Progenitor cell of endocrine pancreas (in vitro differentiated cells): ENCODE results near the gene GAS7. TPM values are rescaled to one million over a fixed set of nuclear protein-coding genes. Genes with fewer than 3 reads are reported as not detected.

Source experiments
- DNase-seq: peaks from one replicate; pipeline ENCODE4 v3.0.0; 2021; ENCODE audit warnings: low spot score; ENCODE audit not compliant: unreplicated experiment
- H3K27ac Mint-ChIP-seq: 2 replicates; pipeline ENCODE4 v1.8.0; 2021; ENCODE audit warnings: mild to moderate bottlenecking, moderate library complexity, mixed read lengths
- H3K27me3 Mint-ChIP-seq: 2 replicates; pipeline ENCODE4 v1.8.0; 2021; ENCODE audit warnings: mixed read lengths
- H3K36me3 Mint-ChIP-seq: 2 replicates; pipeline ENCODE4 v1.8.0; 2022; ENCODE audit warnings: mixed read lengths; ENCODE audit not compliant: insufficient read depth
- H3K4me1 Mint-ChIP-seq: 2 replicates; pipeline ENCODE4 v1.8.0; 2021; ENCODE audit warnings: low read depth, mixed read lengths
- H3K4me3 Mint-ChIP-seq: 2 replicates; pipeline ENCODE4 v1.8.0; 2021; ENCODE audit warnings: low read depth, mild to moderate bottlenecking, moderate library complexity, mixed read lengths
- H3K9me3 Mint-ChIP-seq: 2 replicates; pipeline ENCODE4 v1.8.0; 2021; ENCODE audit warnings: low read depth, mixed read lengths
- total RNA-seq: library from RNA; stranded (reverse); gene quantifications from 2 replicates; pipeline ENCODE4 v1.2.1, GENCODE V29; 2021
- TF ChIP-seq, protein P1 (sequence below): fragments of 200-600 bp; sonication (generic); IDR thresholded peaks from one replicate; pipeline ENCODE4 v1.5.0; 2021; ENCODE audit warnings: antibody characterized with exemption, mild to moderate bottlenecking; ENCODE audit not compliant: unreplicated experiment

The GAS7 gene
- total RNA-seq, 1 donor from 2014 or later, result 3.4 TPM

GRCh38 chr17:9940841-9941240, 257.6 kb downstream of the GAS7 start:
- Mint-ChIP-seq H3K4me1 (no peaks in the 10 kb centered on the region), H3K4me3 (no peak overlapping the region), H3K27ac (no peak overlapping the region), H3K36me3 (no peaks in the 10 kb centered on the region), H3K27me3 (peaks cover 3% of the 10 kb centered on the region), H3K9me3 (no peaks in the 10 kb centered on the region)
- TF ChIP-seq, protein P1, sequence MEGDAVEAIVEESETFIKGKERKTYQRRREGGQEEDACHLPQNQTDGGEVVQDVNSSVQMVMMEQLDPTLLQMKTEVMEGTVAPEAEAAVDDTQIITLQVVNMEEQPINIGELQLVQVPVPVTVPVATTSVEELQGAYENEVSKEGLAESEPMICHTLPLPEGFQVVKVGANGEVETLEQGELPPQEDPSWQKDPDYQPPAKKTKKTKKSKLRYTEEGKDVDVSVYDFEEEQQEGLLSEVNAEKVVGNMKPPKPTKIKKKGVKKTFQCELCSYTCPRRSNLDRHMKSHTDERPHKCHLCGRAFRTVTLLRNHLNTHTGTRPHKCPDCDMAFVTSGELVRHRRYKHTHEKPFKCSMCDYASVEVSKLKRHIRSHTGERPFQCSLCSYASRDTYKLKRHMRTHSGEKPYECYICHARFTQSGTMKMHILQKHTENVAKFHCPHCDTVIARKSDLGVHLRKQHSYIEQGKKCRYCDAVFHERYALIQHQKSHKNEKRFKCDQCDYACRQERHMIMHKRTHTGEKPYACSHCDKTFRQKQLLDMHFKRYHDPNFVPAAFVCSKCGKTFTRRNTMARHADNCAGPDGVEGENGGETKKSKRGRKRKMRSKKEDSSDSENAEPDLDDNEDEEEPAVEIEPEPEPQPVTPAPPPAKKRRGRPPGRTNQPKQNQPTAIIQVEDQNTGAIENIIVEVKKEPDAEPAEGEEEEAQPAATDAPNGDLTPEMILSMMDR, result no peak
- DNase-seq, result no peak

DNA sequence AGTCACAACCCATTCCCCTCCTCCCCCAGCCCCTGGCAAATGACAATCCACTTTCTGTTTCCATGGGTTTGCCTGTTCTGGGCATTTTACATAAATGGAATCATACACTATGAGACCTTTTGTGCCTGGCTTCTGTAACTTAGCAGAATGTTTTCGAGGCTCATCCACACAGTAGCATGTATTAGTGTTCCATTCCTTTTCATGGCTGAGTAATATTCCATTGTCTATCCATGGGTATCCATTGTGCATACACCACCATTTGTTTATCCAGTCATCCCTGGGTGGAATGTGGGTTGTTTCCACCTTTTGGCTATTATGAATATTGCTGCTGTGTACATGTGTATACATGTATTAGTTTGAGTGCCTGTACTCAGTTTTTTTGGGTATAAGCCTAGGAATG, 259.6 kb downstream of the GAS7 start:
- H3K4me1 Mint-ChIP-seq, result no peaks in the 10 kb centered on the region
- H3K27ac Mint-ChIP-seq, result no peak overlapping the region
- H3K9me3 Mint-ChIP-seq, result no peaks in the 10 kb centered on the region
- TF ChIP-seq, protein P1, result no peak
- no peaks in the 10 kb centered on the region for H3K36me3 Mint-ChIP-seq
- DNase-seq, result no peak
- peaks cover 3% of the 10 kb centered on the region for H3K27me3 Mint-ChIP-seq
- H3K4me3 Mint-ChIP-seq, result no peak overlapping the region

DNA sequence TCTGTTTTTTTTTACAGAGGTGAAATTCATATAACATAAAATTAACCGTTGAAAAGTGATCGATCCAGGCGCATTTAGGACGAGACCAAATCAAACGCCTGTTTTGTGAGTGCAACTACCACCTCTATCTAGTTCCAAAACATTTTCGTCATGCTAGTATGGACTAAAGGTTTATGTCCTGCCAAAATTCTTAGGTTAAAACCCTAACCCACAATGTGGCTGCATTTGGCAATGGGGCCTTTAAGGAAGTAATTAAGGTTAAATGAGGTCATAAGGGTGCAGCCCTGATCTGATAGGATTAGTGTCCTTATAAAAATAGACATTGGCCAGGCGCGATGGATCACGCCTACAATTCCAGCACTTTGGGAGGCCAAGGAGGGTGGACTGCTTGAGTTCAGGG, 260.5 kb downstream of the GAS7 start:
- Mint-ChIP-seq H3K9me3 (no peaks in the 10 kb centered on the region), H3K27me3 (peaks cover 3% of the 10 kb centered on the region), H3K27ac (no peak overlapping the region), H3K4me3 (no peak overlapping the region), H3K4me1 (no peaks in the 10 kb centered on the region), H3K36me3 (no peaks in the 10 kb centered on the region)
- DNase-seq, result no peak
- TF ChIP-seq, protein P1, result no peak

DNA sequence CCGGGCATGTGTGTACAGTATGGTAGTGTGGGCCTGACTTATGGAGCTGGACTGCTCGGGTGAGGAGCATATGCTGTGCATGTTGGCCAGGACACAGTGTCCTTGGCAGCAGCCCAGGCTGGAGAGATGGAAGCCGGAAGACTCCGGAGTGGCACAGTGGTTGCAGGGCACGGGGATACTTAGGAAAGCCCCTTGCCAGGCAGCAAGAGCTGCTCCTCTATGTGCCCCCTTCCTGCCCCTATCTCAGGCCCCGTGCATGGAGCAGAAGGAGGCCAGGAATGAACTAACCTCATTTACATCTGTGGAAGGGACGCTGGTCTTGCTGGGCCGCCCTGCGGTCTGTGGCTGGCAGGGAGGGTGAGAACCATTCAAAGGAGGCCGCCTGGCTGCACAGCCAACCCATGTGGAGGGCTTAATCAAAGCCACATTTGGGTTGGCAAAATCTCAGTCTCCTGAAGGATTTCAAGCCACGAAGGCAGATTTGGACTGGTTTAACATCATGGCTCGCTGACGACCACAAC, 261.1 kb downstream of the GAS7 start:
- H3K27ac Mint-ChIP-seq, result no peak overlapping the region
- no peaks in the 10 kb centered on the region for H3K9me3 Mint-ChIP-seq

GRCh38 chr17:9936095-9936494, 262.3 kb downstream of the GAS7 start:
- Mint-ChIP-seq H3K27me3 (peaks cover 11% of the 10 kb centered on the region), H3K4me3 (no peak overlapping the region), H3K36me3 (no peaks in the 10 kb centered on the region), H3K9me3 (no peaks in the 10 kb centered on the region), H3K27ac (no peak overlapping the region), H3K4me1 (no peaks in the 10 kb centered on the region)
- TF ChIP-seq, protein P1, result no peak
- DNase-seq, result no peak

More for the DNA sequence above, 261.1 kb downstream of the GAS7 start:
- DNase-seq, result no peak
- peaks cover 3% of the 10 kb centered on the region for H3K27me3 Mint-ChIP-seq
- no peaks in the 10 kb centered on the region for H3K36me3 Mint-ChIP-seq
- H3K4me3 Mint-ChIP-seq, result no peak overlapping the region
- H3K4me1 Mint-ChIP-seq, result no peaks in the 10 kb centered on the region
- TF ChIP-seq, protein P1, result no peak
